GM12872 (cell line): ENCODE measurements around the gene ASB7.

Experiments
- CTCF ChIP-seq: IDR thresholded peaks from 3 replicates; pipeline ENCODE4 v1.5.1; 2011; ENCODE audit warnings: low read depth, mild to moderate bottlenecking, low read length, moderate library complexity; ENCODE audit not compliant: insufficient read depth

The ASB7 gene

GRCh38 chr15:100598655-100599054, 3.7 kb upstream of the ASB7 start:
- no peak for TF ChIP-seq CTCF

GRCh38 chr15:100601163-100601562, 1.2 kb upstream of the ASB7 start:
- no peak for TF ChIP-seq CTCF

- TF ChIP-seq CTCF = no peak
These were observed 749 bp upstream of the ASB7 start for GRCh38 chr15:100601617-100602063.

DNA sequence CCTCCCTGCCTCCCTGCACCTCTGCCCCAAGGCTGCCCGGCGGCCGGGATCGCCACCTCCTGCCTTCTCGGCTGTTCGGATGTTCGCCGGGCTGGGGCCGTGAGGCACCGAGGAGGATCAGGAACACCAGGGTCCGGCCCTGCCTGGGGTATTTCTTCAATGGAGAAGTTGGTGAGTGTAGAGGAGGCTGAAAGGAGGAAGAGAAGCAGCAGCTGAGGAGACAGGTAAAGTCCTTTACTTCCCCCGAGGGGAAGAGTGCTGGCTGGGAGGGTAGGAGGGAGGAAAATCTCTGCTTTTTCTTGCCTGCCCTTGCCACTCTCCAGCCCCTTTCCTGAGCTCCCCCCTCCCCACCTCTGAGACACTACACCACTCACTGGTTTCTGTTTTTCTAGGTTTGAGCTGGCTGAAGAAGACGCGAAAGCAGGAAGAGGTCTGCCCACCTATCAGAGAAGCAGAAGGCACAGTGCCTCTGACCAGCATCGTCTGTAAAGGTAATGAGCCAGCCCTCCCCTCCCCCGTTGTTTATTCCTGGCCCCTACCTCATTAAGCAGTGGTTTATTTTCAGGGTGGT, 519 bp downstream of the ASB7 start:
- no peak for TF ChIP-seq CTCF

- TF ChIP-seq CTCF = no peak
These were observed 10.2 kb downstream of the ASB7 start for GRCh38 chr15:100612539-100612938.

- TF ChIP-seq CTCF = no peak
These were observed 10.8 kb downstream of the ASB7 start for GRCh38 chr15:100613208-100613607.

DNA sequence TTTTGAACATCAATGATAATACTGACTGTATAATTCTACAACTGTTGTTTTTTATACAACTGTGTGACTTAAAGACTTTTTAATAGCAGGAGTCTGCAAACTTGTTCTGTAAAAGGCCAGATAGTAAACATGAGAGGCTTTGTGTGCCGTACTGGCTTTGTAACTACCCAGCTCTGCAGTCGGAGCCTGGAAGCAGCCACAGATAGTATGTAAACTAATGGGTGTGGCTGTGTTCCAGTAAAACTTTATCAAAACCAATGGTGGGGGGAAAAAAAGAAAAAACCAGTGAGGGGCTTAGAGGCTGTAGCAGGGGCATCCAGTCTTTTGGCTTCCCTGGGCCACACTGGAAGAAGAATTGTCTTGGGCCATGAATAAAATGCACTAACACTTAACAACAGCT, 11.9 kb downstream of the ASB7 start:
- TF ChIP-seq CTCF = no peak
